ENCODE measurements around the gene TNNC1. TPM values are rescaled to one million over a fixed set of nuclear protein-coding genes. Genes with fewer than 3 reads are reported as not detected.

Gene TNNC1
- total RNA-seq, 1 donor from 2014 or later, result 0.74 TPM

GRCh38 chr3:52433328-52433995 is 20.4 kb downstream of the TNNC1 start:
- intact Hi-C loops (cut with micrococcal nuclease), result no loop called here

- intact Hi-C loops (cut with micrococcal nuclease), result no loop called here
These were observed 21.1 kb downstream of the TNNC1 start for GRCh38 chr3:52432691-52433141.

- intact Hi-C loops (cut with micrococcal nuclease), result no loop called here
These were observed 21.6 kb downstream of the TNNC1 start for GRCh38 chr3:52432225-52432624.

DNA sequence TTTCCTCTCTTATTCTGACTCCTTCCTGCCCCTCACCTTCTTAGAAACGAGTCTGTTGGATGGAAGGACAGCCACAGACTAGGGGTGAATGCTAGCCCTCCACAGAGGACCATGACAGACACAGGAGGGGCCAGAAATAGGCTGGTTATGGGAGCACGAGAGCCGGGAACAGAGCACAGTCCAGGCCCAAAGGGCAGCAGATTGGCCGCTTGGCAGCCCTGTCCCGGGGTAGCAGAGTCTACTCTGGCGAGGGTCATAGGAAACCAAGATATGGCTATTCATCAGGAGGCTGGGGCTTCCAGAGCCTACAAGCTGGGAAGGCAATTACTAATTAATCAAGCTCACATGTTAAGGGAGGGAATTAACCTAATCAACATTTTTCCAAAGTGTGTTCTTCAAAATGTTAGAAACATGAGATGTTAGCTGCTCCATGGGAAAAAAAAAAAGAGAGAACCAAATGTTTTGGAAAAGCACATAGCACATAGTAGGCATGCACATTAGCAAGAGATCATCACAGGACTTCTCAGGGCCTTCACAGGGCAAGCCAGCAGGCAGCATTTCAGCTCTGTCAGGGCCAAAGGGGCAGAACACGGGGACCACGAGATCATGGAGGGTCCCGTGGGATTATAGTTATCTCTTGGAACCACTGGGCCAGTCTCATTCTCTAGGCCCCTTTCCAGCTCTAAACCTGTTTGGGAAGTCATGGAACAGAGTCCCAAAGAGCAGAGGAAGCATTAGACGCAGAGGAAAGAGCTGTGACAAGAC is 22.2 kb downstream of the TNNC1 start:
- intact Hi-C loops (cut with micrococcal nuclease), result no loop called here

GRCh38 chr3:52430416-52430810 is 23.4 kb downstream of the TNNC1 start:
- intact Hi-C loops (cut with micrococcal nuclease), result no loop called here

- intact Hi-C loops (cut with micrococcal nuclease), result no loop called here
These were observed 23.9 kb downstream of the TNNC1 start for GRCh38 chr3:52429779-52430415.

GRCh38 chr3:52429031-52429430 is 24.8 kb downstream of the TNNC1 start:
- intact Hi-C loops (cut with micrococcal nuclease), result no loop called here

DNA sequence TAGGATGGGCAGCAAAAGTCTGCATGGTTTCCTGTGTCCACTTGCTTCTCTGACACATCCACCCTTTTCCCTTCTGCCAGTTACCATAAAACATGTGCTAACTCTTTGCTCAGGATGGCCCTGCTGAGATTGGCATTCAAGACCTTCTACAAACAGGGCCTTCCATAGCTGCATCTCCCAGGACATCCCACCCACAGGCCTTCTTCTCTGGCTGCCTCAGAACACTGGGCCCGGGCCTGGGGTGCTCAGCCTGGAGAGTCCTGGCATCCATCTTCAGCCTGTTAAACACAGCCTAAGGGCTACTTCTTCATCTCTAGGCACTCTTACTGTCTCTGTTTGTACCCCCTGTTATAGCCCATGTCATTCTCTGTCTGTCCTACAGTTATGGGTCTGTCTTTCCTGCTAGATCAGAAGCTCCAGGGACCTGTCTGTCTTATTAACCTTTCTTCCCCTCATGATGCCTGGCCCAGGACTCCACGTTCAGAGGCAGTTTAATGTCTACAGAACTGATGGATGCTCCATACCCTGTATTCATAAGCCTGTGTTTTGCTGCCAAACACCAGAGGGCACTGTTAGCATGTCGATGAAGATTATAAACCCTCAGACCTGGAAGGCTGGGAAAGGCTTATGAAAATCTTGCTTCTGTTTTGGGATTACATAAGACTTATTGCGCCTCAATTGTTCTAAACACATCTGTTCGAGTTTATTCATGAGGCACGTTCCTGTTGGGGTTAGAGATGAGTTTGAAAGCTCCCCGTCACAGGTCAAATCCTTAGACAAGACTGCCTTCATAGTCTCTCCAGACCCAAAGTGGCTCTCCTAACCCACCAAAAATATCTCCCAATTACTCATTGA is 25.5 kb downstream of the TNNC1 start:
- intact Hi-C loops (cut with micrococcal nuclease), result loop anchor here (1.0 kb wide), 3 partner anchors 16 to 644 kb away; no protein-coding TSS in a partner anchor

DNA sequence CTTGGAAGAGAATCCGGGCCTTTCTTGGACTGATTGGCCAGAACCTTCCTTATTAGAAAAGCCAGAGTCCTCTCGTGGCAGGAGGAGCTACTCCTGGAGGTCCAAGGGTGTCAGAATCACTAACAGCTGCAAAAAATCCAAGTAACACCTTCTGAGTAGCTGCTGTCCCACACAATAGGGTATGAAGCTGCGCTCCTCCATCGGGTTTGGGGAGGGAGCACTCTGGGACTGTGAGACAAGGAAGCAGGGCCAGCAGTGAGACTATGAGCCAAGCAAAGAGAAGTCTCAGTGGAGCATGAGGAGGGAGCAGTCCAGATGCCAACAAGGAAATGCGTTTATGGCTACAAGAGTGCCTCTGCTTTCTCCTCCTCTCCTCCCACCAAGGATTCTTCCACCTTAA is 30.7 kb downstream of the TNNC1 start:
- intact Hi-C loops (cut with micrococcal nuclease), result no loop called here

GRCh38 chr3:52422669-52423068 is 31.2 kb downstream of the TNNC1 start:
- intact Hi-C loops (cut with micrococcal nuclease), result no loop called here

GRCh38 chr3:52420388-52420787 is 33.5 kb downstream of the TNNC1 start:
- intact Hi-C loops (cut with micrococcal nuclease), result no loop called here

DNA sequence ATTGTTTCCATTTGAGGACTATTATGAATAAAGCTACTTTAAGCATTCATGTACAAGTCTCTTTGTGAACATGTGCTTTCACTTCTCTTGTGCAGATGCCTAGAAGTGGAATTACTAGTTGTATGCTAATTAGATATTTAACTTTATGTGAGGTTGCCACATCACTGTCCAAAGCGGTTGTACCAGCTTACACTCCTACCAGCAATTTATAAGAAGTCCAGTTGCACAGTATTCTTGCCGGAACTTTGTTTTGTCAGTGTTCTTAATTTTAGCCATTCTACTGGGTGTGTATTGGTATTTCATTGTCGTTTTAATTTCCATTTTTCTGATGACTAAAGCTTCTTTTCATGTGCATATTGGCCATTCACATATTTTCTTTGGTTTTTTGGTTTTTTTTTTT is 38.0 kb downstream of the TNNC1 start:
- intact Hi-C loops (cut with micrococcal nuclease), result no loop called here

DNA sequence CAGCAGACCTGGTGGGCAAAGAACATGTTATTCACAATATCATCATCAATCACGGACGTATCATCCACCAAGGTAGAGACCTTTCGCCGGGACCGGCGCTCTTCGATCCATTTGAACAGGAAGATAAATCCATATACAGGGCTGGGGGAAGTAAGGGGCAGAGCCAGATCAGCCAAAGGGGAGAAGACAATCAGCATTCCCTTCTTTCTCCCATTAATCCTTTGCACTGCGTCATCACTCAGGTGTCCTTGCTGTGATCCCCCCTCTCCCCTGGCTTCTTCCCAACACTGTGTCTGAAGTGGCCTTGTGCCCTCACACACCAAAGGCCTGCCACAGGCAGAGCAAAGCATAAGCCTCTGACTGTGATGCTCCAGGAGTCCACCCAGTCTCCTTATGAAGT is 45.4 kb downstream of the TNNC1 start:
- intact Hi-C loops (cut with micrococcal nuclease), result no loop called here

GRCh38 chr3:52407779-52408178 is 46.1 kb downstream of the TNNC1 start:
- intact Hi-C loops (cut with micrococcal nuclease), result no loop called here

GRCh38 chr3:52406791-52407510 is 46.9 kb downstream of the TNNC1 start:
- intact Hi-C loops (cut with micrococcal nuclease), result no loop called here

DNA sequence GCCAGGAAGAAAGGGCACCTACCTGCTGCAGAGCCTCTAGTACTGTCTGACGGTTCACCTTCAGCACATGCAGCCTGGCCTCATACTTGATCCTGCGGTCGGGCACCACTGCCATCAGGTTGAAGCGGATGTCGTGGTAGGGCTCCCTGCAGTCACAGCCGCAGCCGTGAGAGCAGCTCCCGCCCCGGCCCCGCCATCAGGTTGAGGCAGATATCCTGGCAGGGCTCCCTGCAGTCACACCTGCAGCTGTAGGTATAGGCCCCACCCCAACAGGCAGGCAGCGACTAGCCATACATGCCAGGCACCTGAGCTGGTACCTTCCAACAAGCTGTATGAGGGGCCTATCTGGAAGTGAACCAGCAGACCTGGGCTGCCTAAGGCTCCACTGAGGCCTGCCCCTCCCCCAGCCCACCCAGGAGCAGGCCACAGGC is 47.6 kb downstream of the TNNC1 start:
- intact Hi-C loops (cut with micrococcal nuclease), result no loop called here

GRCh38 chr3:52405601-52406110 is 48.2 kb downstream of the TNNC1 start:
- intact Hi-C loops (cut with micrococcal nuclease), result no loop called here

- intact Hi-C loops (cut with micrococcal nuclease), result no loop called here
These were observed 48.8 kb downstream of the TNNC1 start for GRCh38 chr3:52405066-52405465.

GRCh38 chr3:52404391-52404790 is 49.5 kb downstream of the TNNC1 start:
- intact Hi-C loops (cut with micrococcal nuclease), result no loop called here

- intact Hi-C loops (cut with micrococcal nuclease), result no loop called here
These were observed 49.9 kb downstream of the TNNC1 start for GRCh38 chr3:52403955-52404354.

All from T-helper 1 cell treated with Interleukin-12 subunit alpha and Interleukin-12 subunit beta and Interleukin-4 antibody, amounts not matched to agents 30 ng/mL and 1 ng/mL, for 36 hours (primary cell).